Body of pancreas (tissue), 4 donors: Measurements from ENCODE around the gene RELN.

Experiments used
- POLR2A ChIP-seq, 3 donors: fragments of 450-650 bp; IDR thresholded peaks; one replicate each; pipeline ENCODE4 v1.6.1; 2016; ENCODE audit warnings: antibody characterized with exemption in 3 of 3, mild to moderate bottlenecking in 2 of 3
- TF ChIP-seq, protein P1 (sequence below), 7 experiments: fragments of 450-650 bp in 4 of 7; fragments of 200-600 bp in 3 of 7; sonication (generic) in 3 of 7; IDR thresholded peaks; one replicate each; pipeline ENCODE4 v1.5.1; 2016 to 2019; ENCODE audit warnings: antibody characterized with exemption in 7 of 7

DNA sequence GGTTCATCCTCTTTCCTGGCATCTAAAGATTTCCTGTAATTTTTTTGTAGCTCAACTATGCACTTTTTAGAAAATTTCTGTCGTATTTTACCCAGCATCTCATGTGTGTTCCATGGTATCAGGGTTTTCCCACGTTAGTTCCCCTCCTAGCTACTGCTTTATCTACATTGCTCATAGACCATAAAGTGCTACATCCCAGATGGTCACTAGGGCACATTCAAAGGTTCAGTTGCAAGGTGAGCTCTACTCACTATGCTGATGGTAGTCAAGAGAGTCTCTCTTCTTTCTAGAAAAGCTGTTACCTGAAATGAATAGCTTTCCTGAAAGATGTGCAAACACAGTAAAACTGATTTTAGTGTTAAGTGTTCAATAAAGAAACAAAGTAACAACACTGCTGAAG, 33.5 kb downstream of the RELN start:
- TF ChIP-seq, protein P1, sequence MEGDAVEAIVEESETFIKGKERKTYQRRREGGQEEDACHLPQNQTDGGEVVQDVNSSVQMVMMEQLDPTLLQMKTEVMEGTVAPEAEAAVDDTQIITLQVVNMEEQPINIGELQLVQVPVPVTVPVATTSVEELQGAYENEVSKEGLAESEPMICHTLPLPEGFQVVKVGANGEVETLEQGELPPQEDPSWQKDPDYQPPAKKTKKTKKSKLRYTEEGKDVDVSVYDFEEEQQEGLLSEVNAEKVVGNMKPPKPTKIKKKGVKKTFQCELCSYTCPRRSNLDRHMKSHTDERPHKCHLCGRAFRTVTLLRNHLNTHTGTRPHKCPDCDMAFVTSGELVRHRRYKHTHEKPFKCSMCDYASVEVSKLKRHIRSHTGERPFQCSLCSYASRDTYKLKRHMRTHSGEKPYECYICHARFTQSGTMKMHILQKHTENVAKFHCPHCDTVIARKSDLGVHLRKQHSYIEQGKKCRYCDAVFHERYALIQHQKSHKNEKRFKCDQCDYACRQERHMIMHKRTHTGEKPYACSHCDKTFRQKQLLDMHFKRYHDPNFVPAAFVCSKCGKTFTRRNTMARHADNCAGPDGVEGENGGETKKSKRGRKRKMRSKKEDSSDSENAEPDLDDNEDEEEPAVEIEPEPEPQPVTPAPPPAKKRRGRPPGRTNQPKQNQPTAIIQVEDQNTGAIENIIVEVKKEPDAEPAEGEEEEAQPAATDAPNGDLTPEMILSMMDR (IDR thresholded peaks at IDR 0.05): no peak
- TF ChIP-seq POLR2A (IDR thresholded peaks at IDR 0.05): no peak
